Caki2 (cell line): Measurements from ENCODE around the gene TAF13. TPM values are rescaled to one million over a fixed set of nuclear protein-coding genes. Genes with fewer than 3 reads are reported as not detected.

Experiments
- DNase-seq: peaks from one replicate; pipeline ENCODE4 v3.0.0-alpha.2; 2015; ENCODE audit warnings: low read depth
- in situ Hi-C: cut with HindIII; loops from 2 replicates; pipeline ENCODE4 v1.10.0; 2016; ENCODE audit warnings: low sequenced_read_pairs, low pct_unique_long_range_greater_than_20kb, mixed read lengths
- total RNA-seq: library from RNA; depleted of rRNA; stranded (reverse); fragments of >200 nt; shearing (Covaris generic); gene quantifications from 2 replicates; pipeline ENCODE4 v1.2.3, GENCODE V29; 2014; ENCODE audit warnings: low replicate concordance; rRNA removed

TAF13 gene
- total RNA-seq, result 8.9 and 11.9 TPM in 2 replicates

GRCh38 chr1:109075531-109076490 is at the start of gene TAF13:
Gene TAF13, minus strand, starts transcription at chr1:109076003. Its CDS starts 56 bp downstream, at chr1:109075947.
- in situ Hi-C loops, result no loop called here
- DNase-seq, result peak; percentile 88

- DNase-seq, result no peak
- in situ Hi-C loops, result no loop called here
Measured at GRCh38 chr1:109120356-109120755, 44.6 kb upstream of the TAF13 start.

GRCh38 chr1:109118089-109118488 is 42.3 kb upstream of the TAF13 start:
- in situ Hi-C loops, result no loop called here
- DNase-seq, result no peak

GRCh38 chr1:109116286-109116685 is 40.5 kb upstream of the TAF13 start:
- in situ Hi-C loops, result no loop called here
- no peak for DNase-seq

GRCh38 chr1:109115685-109116084 is 39.9 kb upstream of the TAF13 start:
- in situ Hi-C loops, result no loop called here
- DNase-seq, result no peak

- DNase-seq, result no peak
- in situ Hi-C loops, result no loop called here
Measured at GRCh38 chr1:109114342-109114674, 38.5 kb upstream of the TAF13 start.

- in situ Hi-C loops, result no loop called here
- no peak for DNase-seq
Measured at GRCh38 chr1:109113590-109114341, 38.0 kb upstream of the TAF13 start, which contains the start of gene ELAPOR1. Gene ELAPOR1, plus strand, starts transcription at chr1:109114115. Its CDS starts 69 bp downstream, at chr1:109114184.

GRCh38 chr1:109112652-109113285 is 37.0 kb upstream of the TAF13 start:
- DNase-seq, result peak; percentile 77

GRCh38 chr1:109112056-109112651 is 36.4 kb upstream of the TAF13 start:
- in situ Hi-C loops, result no loop called here
- DNase-seq, result peak; percentile 35

More at GRCh38 chr1:109112652-109113285, 37.0 kb upstream of the TAF13 start:
- in situ Hi-C loops, result no loop called here

GRCh38 chr1:109111386-109112055 is 35.7 kb upstream of the TAF13 start:
- in situ Hi-C loops, result no loop called here
- no peak for DNase-seq

- in situ Hi-C loops, result no loop called here
- no peak for DNase-seq
Measured at GRCh38 chr1:109109906-109110305, 34.1 kb upstream of the TAF13 start.

GRCh38 chr1:109107785-109108184 is 32.0 kb upstream of the TAF13 start:
- no peak for DNase-seq
- in situ Hi-C loops, result no loop called here

- in situ Hi-C loops, result no loop called here
- DNase-seq, result no peak
Measured at GRCh38 chr1:109105881-109106280, 30.1 kb upstream of the TAF13 start.

- DNase-seq, result peak; percentile 17
- in situ Hi-C loops, result no loop called here
Measured at GRCh38 chr1:109104364-109105151, 28.8 kb upstream of the TAF13 start.

- in situ Hi-C loops, result no loop called here
- peak; percentile 92 for DNase-seq
Measured at GRCh38 chr1:109099938-109100773, 24.4 kb upstream of the TAF13 start.

GRCh38 chr1:109096120-109096519 is 20.3 kb upstream of the TAF13 start:
- in situ Hi-C loops, result no loop called here
- no peak for DNase-seq
